GM21367 (cell line): ENCODE data around the gene DMRTB1.
"Not testable (repeated sequence)": the region's sequence is repeated elsewhere in the genome, so short reads cannot be mapped to it uniquely, and the experiment has no call there.

Experiments used
- ATAC-seq: cut with Tn5 transposase; IDR thresholded peaks from one replicate; pipeline ENCODE4 v1.9.1; 2021; ENCODE audit not compliant: unreplicated experiment

The DMRTB1 gene

DNA sequence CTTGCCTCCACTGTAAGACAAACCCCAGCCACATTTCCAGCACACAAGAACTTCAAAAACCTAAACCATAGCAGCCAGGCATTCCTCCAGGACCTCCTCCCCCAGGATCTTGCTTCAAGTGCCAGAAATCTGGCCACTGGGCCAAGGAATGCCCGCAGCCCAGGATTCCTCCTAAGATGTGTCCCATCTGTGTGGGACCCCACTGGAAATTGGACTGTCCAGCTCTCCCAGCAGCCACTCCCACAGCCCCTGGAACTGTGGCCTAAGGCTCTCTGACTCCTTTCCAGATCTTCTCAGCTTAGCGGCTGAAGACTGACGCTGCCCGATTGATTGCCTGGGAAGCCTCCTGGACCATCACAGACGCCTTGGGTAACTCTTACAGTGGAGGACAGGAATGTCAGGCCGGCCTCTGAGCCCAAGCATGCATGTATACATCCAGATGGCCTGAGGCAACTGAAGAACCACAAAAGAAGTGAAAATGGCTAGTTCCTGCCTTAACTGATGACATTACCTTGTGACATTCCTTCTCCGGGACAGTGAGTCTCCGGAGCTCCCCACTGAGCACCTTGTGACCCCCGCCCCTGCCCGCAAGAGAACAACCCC, 24.7 kb upstream of the DMRTB1 start:
- not testable (repeated sequence) for ATAC-seq

DNA sequence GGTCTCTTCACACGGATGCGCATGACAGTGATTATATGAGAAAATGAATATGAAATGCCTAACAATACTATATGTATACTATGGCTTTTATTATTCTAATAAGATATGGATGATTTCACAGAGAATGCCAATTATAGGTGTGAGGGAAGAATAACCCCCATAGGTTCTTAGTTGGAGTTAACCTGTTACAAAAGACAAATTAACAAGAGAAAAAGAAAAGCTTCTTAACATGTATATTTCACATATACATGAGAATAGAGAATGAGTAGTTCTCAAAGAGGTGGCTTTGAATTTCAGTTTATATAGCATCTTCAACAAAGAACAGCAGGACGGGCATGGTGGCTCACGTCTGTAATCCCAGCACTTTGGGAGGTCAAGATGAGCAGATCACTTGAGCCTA, 24.0 kb upstream of the DMRTB1 start:
- ATAC-seq, result no peak

DNA sequence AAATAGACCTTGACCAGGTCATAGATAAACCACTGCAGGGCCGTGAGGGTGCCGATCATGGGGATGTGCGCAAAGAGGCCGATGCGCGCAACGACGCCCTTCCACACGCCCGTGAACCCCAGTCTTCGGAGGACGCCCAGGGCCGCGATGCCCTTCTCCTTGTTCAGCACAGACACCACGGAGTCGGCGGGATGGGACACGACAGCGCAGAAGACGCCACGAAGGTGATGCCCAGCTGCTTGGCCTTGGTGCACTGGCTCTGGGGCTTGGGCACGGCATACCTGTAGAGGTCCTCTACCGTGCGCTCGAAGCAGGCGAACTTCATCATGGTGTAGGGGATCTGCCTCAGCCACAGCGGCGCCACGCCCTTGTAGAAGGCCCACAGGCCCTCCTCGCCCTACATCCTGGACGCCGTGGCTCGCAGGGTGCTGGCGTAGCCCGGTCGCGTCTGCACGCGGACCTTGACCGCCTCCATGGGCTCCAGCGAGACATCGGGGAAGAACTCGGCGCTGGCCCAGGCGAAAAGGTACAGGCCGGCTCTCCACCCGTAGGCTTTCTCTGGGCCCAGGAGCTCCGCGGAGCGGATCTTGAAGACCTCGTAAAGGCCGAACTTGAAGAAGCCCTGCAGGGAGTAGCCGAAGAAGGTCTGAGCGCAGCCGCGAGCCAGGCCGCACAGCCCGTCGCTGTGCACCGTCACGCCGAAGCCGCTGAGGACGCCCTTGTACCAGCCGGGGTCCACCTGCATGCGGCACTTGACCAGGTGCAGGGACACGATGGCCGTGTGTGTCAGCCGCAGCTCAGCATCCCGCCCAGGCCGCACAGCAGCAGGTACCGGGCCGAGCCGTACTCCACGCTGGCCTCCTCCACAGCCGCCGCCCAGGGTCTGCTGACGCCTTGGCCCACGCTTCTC, 20.5 kb upstream of the DMRTB1 start:
- ATAC-seq, result no peak

DNA sequence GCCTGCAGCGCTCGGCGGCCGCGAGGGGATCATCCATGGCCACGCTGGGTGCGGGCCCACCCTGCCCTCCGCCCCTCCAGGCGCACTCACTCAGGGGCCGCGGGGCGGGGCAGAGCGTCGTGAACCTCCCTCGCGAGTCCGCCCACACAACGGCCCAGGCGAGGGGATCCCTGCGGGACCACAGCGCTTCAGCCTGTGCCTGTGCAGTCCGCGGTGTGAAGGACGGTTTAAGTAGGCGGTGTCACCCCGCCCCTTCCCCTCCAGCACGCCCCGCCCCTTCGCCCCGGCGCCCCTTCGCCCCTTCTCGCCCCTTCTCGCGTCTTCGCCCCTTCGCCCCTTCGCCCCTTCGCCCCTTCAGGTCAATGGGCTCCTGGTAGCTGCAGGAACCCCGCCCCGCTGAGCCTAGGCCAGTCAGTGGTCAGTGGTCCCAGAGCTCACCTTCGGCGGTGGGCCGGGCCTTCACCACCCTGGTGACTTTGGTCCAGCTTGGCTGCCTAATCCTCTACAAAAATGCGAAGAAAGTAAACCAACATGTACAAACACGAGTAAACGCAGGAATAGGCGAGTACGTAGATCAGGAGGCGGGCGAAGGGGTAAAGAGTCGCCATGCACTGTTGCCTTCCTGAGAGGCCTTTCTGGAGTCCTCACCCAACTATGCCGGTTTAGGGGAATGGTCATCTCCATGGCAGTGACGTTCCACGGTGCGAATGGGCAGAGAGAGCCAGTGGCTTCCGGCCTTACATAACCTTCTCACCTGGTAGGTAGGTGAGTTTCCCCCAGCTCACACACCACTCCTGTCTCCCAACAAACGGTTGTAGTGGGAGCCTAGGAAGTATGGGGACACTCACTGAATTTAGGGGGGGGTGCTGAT, 19.6 kb upstream of the DMRTB1 start:
- ATAC-seq, result no peak

DNA sequence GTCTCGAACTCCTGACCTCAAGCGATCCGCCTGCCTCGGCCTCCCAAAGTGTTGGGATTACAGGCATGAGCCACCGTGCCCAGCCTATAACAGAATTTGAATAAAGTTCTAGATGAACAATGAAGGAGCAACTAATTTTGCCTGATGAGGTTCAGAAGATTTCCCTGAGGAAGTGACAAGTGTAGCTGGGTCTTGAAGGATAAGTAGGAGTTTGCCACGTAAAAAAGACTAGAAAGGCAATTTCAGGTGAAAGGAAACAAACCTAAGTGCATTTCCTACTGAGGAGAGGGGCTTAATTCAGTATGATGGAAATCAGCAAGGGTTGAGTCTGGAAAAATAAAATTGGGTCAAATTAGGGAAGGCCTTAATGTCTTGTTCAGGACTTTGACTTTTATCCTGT, 18.6 kb upstream of the DMRTB1 start:
- no peak for ATAC-seq

DNA sequence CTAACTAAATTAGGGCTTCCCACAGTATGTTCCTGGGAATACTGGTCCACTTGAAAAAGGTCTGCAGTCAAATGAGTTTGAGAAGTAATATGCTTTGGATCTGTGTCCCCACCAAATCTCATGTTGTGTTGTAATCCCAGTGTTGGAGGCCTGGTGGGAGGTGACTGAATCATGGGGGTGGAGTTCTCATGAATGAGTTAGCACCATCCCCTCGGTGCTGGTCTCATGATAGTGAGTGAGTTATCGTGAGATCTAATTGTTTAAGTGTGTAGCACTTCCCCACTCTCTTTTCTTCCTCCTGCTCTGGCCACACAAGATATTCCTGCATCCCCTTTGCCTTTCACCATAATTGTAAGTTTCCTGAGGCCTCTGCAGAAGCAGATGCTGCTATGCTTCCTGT, 16.9 kb upstream of the DMRTB1 start:
- no peak for ATAC-seq

DNA sequence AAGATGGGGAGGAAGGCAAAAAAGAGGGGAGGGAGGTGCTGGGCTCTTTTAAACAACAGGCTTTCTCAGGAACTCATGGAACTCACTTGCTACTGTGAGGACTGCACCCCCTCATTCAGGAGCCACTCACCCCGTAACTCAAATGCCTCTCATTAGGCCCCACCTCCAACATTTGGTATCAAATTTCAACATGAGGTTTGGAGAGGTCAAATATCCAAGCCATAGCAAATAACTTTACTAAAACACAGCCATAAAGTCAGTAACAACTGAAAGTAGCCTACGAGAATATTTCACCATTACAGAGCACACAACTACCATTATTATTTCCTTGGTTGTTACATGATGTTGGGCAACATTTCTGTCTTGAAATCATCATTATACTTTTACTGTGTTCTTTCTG, 13.1 kb upstream of the DMRTB1 start:
- no peak for ATAC-seq

DNA sequence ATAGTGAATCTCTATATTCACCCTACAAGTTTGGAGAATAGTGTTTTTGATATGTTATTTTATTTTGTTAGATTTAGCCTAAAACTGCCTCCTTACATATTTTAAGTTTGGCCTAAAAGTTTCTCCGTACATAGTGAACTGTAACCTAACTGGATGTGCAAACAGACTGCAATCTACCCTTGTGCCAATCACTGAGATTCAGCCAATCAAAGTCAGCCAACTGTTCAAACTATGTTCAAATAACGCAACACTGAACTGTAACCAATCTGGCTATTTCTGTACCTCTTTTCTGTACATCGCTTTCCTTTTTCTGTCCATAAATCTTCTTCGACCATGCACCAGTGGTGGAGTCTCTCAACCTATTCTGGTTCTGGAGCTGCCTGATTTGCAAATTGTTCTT, 11.8 kb upstream of the DMRTB1 start:
- ATAC-seq, result no peak

DNA sequence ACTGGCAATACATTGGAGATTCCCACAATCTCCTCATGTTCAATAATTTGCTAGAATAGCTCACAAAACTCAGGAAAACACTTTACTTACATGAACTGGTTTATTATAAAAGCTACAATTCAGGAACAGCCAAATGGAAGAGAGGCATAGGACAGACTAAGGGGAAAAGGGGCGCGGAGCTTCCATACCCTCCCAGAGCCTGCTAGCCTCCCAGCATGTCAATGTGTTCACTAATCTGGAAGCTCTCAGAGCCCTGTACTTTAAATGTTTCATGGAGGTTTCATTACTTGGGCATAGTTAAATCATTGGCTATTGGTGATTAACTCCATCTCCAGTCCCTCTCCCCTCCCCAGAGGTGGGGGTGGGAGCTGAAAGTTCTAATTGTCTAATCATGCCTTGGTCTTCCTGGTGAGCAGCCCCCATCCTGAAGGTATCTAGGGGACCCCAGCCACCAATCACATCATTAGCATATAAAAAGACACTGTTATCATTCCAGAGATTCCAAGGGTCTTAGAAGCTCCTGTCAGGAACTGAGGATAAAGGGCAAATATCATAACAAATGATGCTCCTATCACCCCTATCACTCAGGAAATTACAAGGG, 10.9 kb upstream of the DMRTB1 start:
- no peak for ATAC-seq

DNA sequence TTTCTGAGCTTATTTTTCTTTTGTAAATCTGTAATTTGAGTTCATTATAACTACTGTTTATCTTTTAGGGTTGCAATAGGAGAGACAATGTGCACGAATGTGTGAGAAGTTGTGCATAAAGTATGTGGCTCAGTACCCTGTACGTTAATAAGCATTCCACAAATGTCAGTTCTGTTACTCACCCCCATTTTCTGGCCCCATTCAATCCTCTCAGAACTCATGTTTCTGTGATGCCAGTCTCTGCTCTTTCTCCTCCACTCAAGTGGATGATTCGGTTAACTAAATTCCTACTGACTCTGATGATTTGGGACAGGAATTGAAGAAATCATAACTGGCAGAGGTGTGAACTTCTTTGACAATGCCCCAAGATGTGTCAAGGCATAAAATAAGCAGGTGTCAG, 10.2 kb upstream of the DMRTB1 start:
- ATAC-seq, result no peak

DNA sequence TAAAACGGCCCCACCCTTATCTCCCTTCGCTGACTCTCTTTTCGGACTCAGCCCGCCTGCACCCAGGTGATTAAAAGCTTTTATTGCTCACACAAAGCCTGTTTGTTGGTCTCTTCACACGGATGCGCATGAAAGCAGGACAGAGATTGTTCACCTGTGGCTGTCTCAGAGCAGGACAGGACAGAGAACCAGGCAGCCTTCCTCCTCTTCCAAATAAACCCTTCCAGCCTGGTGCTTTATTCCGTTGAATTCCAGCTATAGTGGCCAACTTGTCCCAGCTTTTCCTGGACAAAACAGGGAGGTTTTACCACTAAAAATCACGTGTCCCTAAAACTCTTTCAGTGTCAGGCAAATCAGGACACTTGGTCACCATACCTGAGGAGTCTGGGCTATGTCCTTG, 9.5 kb upstream of the DMRTB1 start:
- no peak for ATAC-seq

DNA sequence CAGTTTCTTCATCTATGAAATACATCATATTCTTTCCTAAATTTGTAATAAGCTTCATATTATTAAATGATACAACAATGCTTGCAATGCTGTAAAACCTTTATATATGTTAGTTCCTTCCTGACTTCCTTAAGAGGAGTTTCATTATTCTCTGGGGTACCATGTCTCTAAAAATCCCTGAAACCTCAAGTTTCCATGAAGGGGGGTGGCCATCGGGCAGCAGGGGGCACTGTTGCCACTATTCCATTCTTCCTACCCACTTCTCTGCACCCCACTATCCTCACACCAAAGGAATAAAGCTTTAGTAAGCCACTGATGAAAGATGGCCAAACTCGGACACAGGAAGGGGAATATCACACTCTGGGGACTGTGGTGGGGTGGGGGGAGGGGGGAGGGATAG, 9.0 kb upstream of the DMRTB1 start:
- ATAC-seq, result no peak

DNA sequence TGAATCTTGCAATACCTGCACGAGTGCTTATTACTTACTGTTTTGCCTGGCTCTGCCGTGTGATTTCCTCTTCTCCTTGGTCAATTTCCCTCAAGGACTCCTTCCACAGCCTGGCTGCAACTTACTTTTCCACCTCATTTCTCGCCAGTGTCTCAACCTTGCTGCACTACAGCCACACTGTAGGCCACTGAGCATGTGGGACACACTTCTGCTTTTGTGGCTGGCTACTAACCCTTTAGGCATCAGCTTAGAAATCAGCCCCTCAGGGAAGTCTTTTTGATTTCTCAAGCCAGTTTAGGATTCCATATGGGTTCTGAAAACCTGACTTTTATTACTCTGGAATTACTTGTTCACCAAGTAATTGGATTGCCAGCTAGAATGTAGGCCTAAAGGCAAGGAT, 5.2 kb upstream of the DMRTB1 start:
- ATAC-seq, result no peak

DNA sequence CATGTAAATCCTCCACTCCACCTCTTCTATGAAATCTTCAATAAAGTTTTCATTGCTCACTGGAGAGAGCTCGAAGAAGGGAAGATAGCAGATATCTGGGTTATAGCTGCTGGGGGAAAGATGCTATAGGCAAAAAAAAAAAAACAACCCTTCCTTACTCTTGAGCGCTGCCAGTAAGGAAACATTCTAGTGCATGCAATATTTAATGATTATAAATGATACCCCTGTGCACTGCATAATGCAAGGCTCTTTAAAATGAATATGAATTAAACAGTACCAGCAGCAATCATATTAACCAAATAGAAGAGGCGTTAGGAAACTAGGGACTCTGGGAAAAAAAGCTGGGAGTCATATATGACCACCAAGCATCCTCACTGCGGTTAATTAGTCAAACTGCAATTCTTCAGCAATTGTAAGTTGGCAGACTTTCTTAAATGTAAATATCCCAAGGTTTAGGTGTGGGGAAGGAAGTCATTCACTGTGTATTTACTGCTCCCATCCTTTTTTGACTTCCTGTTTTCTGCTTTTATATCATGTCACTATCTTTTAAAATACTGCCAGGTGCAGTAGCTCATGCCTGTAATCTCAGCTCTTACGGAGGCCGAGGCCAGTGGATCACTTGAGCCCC, 3.7 kb upstream of the DMRTB1 start:
- no peak for ATAC-seq

DNA sequence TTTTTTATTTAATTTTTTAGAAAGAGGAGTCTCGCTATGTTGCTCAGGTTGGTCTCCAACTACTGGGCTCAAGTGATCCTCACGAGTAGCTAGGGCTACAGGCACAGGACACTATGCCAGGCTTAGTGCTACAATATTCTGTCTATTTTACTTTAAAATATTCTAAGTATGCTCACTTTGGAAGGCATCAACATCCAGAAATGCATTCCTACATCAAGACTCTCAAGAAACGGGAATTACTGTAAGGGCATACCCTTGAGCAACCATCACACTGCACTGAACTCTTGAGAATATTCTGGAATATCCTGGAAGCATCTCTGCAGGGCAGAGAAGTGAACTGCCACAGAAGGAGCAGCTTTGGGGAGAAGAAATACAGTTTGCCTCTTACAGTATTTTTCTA, 565 bp upstream of the DMRTB1 start:
- no peak for ATAC-seq

DNA sequence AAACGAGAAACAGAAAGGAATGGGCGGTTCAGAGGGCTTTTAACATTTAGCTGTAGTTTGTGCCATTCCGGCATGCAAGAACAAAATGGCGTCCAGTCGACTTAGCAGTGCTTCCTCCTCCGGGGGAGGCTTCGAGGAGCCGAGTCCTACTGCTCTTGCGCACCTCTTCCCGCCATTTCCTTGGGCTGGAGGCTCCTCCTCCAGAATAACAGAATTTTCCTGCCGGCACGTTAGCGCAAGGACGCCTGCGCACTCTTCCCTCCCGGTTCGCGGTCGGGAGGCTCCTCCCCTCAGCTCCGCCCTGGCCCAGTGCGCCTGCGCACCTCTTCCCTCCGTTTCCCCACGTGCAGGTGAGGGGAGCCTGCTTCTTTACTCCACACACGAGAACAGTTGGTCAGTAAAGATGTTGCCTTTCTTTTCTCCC, 1.0 kb downstream of the DMRTB1 start:
- no peak for ATAC-seq

DNA sequence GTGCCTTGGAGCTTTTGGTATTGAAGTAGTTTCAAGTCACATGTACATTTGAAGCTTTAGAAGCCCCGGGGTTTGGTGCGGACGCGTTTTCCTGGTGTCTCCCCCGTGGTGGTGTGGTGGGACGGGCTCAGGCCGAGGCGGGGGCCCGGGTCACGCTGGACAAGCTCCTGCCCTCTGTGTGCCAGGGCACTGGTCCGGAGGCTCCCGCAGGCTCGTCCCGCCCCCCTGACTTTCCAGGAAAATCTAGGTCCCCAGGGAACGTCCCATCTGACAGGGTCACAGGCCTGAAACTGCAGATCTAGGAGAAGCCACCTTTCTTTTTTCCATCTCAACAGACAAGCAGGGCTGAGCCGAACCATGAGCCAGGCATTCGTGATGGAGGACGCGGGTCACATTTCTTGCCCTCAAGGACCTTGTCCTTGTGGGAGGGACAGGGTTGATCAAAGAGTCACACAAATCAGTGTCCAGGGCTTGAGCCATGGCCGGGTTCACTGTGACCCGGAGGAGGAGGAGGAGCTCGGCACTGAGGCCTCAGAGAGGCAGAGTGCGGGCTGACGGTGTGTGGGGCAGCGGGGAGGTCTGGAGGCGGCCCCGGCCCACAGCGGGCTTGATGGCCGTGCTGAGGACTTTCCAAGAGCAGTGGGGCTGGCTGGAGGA, 1.6 kb downstream of the DMRTB1 start:
- no peak for ATAC-seq

DNA sequence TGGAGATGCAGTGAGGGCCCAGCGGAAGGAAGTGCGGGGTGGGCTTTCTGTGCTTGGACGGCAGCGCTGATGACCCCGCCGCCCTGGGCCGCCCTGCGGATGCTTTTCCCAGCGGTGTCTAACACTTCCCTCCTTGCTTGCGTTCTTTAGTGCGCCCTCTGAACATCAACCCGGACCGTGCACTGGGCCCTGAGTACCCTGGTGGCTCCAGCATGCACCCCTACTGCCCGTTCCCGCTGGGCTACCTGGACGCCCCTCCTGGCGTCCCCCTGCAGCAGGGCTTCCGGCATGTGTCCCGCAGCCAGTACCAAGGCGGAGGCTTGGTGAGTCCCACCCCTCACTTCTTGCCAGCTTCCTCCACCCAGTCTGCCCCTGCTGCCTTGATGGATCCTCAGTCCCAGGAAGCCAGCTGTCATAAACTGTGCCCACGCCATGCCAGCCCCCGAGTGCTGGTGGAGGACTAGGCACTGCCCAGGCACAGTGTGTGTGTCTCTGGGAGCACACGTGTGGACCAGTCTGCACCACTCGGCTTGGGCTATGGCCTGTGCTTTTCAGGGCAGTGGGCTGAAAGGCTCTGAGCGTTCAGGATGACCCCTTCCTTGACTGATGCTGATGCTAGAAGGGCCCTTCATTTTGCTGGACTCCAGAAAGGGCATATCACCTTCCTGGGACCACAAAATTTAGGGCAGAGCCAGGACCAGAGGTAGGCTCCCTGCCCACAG, 2.3 kb downstream of the DMRTB1 start:
- no peak for ATAC-seq

DNA sequence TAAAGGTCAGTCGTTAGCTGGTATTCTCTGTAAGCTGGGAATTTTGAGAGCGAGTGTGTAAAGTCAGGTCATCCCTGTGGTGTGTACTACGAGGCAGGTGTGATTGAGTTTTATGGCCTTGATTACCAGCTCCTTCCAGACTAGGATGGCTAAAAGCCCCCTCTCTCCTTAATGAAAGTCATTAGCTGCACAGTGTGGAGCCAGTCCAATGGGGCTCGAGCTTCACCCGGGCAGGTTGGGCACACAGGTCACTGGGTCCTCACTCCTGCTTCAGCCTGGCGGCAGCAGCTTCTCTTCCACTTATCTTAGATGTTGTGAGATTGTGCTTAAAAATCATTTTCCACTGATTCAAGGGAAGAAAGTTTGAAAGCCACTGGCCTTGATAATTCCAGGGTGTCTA, 3.0 kb downstream of the DMRTB1 start:
- no peak for ATAC-seq
